GM21360 (cell line): ENCODE data around the gene HOXB3.

ENCODE experiments used
- ATAC-seq: cut with Tn5 transposase; IDR thresholded peaks from one replicate; pipeline ENCODE4 v1.9.1; 2021; ENCODE audit warnings: mild to moderate bottlenecking, moderate library complexity; ENCODE audit not compliant: unreplicated experiment

HOXB3 gene

DNA sequence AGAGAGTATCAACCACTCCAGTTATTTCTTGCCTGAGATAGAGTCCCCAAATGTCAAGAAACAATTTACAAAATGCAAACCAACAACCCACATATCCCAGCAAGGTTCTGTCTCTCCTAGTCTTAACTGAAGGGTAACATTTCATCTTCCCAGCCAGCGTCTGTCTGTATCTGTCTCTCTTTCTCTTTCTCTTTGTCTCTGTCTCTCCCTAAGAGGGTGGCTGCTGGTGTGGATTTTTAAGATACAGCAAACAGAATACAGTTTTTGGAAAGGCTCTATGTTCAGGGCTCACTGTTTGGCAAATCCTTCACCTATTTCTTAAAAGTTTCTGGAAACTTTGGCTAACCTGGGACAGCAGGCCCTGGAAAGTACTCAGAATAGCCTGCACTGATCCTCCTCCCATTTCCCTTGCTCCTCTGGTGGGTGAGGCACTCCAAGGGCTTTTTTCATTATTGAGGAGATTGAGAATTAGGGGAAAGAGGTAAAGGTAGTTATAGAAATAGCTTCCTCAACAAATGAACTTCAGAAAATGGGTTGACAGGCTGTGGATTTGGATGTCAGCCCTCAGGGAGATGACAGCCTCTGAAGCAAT, 18.1 kb downstream of the HOXB3 start:
- ATAC-seq = no peak

DNA sequence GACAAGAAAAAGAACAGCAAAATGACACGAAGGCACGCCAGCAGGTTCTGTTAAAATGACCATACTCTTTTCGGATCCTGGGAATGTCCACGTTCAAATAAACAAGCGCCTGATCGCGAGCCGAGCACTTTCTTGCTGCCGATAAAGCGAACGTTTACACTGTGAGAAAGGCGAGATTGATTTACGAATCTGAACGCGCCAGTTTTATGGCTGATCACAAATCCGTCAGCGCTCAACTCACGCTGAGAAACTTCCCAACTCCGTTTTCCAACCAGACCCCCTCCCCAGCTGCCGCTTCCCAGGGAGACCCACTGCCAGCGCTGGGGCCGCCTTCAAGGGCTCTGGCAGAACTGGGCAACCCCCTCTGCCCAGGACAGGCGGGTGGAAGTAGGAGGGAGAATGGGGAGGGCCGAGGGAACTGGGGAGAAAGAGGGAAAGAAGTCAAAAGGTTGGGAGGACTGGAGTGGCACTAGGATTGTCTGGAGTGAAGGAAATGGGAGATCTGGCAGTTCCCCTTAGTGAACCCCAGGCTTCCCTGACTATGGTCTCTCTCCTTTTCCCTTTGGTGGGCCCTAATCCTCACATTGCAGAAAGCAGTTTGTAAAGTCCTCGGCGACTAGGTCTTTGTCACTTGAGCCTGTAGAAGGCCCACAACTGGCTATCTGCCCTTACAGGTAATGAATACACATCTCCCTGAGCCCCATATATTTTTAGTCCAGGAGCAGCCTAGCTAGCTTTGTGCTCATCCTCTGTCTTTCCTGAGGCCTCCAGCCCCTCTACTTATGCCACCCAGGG, 18.8 kb downstream of the HOXB3 start:
- ATAC-seq = no peak

DNA sequence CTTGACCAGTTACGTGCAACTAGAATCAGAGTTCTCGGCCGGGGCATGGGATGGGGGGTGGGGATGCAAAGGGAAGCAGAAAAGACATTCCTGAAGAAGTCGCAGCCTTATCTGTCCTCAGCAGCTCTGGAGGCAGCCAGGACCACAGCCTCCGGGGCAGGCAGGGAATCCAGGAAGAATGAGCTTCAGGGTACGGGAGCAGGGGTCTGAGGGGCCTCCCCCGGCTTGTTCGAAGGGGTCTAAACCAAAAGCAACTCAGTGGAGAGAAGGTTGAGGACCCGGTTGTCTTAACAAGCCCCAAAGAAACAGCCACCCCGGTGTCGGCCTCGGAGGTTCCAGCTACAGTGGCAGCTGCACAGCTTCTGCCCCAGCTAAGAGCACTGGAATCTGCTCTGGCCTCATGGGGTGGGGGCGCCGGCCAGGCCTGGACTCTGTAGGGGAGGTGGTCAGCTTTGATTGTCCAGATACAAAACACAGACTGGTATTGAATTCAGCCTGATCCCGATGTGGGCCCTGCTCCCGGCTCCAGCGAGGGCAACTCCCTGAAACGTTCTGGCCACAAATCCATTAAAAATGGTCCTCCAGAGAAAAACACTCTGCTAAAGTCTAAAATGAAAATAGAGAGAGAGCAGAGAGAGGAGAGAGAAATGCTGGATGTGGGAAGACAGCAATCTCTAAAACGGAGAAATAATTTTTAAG, 19.6 kb downstream of the HOXB3 start:
- ATAC-seq = no peak

DNA sequence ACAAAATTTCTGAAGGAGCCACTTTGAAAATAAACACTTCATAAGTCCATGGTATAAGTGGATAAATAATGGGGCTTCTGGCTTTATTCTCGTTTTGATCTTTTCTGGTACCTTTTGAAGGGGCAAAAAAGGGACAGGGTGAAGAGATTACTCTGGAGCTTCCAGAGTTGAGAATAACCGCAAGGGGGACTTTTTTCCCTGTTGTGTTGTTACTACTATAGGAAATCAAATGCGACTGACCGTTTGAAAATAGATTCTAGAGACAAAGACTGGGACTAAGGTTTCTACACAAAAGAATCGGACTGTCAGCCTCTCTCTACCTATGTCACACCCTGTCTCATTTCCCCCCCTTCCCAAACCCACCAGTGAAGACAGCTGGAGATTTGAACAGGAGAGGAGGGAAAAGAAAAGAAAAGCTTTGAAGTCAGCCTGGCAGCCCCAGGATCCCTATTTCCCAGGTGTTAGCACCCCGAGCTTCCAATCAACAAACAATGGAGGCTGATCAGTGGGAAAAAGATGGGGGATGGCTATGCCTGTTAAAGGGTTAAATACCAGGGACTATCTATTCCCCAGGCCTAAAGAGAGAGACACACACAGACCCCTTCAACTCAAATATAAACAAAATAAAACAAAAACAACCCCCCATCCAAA, 20.2 kb downstream of the HOXB3 start:
- no peak for ATAC-seq

DNA sequence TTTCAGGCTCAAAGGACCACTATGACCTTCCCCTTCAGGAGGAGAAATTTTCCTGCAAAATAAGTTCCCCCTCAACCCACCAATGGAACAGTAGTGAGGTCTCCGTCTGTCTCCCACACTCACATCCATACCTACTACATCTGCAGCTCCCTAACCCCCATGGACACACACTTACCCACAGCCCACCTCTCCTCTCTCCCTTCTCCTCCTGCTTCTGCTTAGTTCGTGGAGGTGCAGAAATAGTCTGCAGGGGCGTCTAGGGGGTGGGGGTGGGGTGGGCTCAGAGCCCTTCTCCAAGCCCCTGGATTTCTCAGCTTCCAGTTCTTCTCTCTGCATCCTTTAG, 20.8 kb downstream of the HOXB3 start:
- no peak for ATAC-seq

DNA sequence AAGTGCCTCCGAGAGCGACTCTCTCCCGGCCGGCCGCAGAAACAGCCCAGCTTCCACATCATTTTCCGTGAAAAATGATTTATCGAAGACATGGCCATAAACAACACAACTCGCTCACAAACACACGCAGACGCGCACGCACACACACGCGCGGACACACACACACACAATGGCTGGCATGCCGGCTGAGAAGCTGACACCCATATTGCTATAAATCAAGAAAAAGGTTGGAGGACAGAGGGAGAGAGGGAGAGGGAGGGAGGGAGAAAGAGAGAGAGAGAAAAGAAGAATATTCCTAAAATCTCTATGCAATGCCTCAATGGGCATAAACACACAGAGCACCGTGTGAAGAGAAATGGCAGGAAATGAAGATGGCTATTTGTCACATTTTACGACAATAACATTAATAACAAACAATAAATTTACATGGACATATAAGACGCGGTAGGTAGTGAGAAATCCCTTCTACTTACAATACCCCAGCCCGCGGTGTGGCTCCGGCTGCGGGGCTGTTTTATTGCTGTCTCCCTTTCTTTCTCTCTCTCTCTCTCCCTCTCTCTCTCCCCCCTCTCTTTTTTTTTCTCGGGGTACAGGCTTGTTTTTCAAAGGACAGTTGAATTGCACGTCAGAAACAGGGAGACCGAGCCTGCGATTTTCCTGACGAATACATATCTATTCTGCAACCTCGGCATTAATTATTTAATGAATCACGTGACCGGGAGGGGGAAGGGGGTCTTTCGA, 21.4 kb downstream of the HOXB3 start:
- no peak for ATAC-seq

DNA sequence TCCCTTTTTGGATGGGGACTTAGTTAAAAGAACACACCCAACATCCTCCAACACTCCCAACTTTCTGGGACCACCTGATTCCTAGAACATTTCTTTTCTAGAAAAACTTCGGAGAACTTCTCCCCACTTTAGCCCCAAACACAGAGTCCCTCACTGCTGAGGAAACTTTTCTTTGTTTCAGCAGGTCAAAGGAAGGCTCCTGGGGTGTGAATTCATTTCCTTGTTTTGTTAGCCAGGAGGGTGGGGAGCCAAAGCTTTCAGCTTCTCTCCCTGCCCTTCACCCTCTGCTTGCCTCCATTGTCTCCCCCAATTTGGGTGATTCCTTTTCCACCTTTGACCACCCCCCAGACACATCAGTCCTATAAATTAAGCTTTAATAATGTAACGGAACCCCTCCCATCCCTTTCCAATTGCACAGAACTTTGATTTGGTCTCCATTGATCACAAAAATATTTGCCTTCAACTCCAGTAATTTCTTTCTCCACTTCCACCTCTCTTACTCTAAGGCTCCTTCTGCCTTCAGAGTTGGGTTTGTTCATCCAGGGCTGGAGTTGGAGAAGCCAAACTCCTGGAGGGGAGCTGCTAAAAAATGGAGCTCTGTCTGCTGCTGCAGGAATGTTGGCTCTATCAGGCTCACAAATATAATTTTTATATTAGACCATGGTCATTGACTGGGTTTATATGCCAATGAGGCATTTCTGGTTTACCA, 22.2 kb downstream of the HOXB3 start:
- ATAC-seq = no peak

DNA sequence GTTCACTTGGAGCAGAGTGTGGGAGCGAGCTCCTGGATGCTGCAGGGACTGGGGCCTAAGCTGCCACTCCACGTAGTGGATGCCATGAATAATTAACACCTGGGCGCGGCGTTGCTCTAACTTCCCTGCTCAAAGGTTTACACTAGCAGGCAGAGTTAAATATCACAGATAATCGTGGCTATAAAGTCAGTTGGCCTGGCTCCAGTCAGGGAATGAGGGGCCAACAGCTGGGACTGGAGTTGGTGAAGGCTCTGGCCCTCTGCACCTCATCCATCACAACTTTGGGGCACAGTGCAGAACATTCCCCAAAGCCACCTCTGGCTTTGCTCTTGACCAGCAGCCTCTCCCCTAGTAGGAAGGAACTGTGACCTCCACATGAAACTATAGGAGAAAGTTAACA, 22.8 kb downstream of the HOXB3 start:
- ATAC-seq = no peak

DNA sequence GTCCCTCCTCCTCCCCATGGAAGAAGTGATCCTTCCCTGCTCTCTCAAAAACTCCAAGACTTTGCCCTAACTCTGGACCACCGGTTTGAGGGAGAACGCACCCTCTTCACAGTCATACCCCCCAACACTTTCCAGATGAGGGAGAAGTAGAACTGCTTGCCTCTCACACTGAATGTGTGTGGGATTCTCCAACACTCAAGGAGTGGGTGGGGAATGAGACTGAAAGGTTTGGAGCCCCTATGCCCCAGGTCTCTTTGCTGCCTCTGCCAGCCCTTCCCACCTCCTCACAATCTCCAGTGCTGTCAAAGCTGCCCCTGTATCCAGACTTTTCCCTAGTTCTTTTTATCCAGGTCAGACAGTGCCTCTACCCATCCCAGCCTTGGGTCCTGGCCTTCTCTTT, 23.3 kb downstream of the HOXB3 start:
- ATAC-seq = no peak

DNA sequence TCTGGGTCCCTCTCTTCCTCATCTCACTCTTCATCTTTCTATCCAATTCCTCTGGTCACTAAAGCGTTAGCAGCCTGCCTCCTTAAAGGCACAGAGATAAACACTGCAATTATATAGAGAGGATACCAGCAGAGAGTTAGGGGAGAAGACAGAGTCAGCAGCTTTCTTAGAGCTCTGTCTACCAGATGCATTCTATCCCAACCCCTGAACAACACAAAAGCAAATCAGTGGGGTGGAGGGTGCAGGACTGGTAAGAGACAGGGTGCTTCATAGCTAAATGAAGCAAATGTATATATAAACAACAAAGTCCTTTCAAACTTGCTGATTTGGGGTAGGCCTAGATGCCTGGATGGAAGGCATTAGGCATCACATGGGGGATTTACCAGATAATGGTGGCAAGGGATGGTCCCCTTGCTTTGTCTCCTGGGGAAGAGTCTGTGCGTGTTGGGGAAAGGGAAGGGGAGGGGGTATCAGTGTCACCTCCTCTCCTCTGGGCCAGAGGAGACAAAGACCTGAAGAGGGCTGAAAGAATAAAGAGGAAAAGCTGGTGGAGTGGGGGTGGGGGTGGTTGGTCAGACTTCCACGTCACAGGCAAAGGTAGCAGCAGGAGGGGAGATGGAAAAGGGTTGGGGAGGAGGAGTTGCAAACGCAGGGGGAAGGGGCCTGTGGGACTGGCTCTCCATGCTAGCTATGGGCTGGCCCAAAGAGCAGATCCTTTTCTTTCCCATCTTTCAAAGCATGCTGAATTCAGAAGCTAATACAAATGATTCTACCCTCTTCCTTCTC, 23.9 kb downstream of the HOXB3 start:
- ATAC-seq = no peak

DNA sequence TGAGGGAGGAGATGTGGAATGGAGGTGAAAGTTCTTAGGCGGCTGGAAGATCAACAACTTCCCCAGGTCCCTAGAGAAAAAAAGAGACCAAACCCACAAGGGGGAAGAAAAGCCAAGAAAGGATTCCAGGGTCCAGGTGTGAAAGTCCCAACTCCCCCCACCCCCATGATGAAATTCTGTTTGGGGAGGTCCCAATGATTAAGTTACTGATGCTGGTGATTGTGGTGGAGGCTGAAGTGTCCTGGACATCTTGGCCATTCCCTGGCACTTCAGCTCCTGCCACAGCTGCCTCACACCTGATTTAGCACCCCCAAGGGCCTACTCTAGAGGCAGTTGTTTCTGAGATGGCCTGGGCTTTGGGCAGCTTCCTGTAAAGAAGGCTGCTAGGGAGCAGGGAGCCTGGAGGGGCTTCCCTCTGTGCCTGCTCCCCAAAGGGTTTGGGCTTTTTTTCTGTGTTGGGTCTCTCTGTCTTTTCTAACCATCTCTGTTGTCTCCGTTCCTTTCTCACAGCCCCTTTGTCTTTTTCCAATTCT, 25.0 kb downstream of the HOXB3 start:
- ATAC-seq = no peak

DNA sequence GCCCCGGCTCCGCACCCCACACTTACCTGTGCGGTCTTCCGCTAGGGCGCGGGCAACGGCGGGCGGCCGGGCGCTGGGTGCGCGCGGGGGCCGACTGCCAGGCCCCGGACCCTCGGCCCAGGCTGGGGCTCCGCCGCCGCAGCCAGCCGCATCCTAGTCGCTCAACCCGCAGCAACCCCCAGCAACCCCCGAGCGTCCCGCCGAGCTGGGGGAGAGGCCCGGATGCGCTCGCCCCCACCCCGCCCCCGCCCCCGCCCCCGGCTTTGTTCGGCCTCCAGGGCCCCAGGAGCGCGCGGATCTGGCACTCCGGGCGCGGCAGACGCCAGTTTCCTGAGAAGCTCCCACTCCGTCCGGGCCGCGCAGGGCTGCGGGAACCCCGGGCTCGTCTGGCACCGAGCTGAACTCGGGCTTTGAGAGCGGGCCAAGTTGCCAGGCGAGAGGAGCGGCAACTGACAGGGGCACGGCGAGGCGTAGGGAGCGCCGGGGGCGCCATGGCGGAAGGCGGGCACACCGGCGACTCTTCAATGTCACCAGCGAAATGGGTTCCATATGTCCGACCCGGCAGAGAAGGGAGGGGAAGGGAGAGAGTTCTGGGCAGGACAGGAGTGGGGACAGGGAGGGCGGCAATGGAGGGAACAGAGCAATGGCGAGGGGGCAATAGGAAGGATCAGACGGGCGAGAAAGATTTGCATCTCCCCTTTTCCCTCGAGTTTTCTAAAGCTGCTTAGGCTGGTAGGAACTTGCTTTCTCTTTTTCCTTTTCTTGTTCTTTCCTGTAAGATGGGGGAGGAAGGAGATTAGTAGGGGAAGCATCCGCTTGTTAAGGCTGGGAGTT, 25.6 kb downstream of the HOXB3 start:
- no peak for ATAC-seq

DNA sequence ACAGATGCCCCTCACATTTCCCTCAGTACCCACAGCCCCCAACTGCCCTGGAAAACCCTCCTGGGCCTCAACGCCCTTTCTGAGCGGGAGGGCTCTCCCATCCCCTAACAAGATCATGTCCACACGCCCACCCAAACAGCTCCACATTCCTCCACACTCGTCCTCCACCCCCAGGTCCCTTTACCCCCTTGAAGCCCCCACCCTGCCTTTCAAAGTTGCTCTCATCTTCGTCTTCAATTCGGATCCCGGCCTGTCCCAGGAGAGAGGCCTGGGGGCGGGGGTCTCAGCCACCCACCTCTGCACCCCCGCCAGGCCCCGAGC, 26.2 kb downstream of the HOXB3 start:
- ATAC-seq = no peak

DNA sequence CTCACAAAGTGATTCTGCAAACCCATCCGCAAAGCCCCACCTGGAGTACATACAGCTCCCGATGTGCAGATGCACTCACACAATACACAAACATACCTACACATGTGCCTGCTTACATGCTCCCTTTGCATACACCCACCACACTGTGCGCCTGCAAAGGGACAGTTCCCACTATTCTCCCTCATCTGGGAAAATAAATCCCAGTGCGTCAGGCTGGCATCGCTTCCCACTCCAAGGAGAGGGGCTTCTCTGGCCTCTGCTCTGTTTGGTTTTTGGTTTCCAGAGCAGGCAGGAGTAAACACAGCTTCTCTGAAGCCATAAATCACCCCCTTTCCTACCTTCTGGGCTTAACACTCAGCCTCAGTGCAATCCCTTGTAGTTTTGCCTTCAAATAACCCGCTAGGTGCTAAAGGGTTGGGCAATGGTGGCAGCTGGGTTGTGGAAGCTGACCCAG, 26.6 kb downstream of the HOXB3 start:
- no peak for ATAC-seq

DNA sequence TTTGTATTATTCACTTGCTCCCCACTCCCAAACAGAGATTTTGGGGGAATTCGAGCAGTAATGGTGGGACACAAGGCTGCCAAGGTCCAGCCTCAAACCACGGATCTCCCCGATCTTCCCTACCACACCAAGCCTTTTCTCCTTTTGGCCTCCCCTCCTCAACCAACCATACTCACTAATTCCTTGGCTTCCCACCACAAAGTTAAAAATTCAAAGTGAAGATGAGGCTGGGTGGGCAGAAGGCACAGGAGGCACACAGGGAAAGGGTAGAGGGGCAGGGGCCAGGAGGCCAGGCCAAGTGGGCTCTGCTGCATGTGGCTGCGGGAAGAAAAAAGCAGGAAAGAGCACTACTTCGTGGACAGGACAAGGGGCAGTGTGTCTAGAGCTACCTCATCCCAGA, 27.1 kb downstream of the HOXB3 start:
- no peak for ATAC-seq

DNA sequence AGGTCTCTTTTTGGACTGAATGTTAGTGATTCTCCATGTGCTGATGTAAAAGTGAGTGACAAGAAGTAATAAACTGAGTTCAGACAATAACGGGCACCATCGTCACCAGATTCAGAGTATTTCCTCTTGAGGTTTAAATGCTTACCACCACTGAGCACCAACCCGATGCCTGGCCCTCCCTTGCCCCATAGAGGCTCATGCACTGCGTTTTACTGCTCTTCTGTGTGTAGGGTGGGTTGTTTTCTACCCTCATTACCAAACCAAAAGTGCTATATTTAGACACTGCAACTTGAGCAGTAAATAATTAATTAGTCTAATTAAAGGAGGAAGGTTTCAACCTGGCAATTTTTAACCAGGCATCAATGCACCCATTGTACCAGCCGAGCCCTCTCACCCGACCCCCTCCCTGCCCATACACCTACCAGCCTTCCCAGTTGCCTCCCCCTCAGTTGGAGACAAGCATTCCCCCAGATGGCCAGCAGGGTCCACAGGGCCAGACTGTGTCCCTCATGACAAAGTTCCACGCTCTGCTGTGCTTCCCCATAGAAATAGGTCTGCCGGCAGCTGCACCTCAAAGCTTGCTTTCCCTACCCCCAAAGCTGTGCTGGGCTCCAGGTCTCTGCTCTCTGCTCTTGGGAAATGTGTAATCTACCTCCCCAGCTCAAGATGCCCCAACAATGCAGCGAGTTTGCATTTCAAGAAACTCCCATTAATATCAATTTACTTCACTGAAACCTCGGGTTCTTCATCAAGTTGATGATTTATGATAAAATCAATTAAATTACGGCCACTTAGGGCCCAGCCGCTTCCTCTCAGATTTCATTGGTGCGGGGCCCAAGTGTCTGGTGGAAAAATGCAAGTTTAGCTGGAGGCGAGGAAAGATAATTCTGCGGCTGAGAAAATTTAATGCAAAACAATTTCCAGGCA, 27.9 kb downstream of the HOXB3 start:
- no peak for ATAC-seq
